Common myeloid progenitor, CD34-positive (primary cell): ENCODE results near the gene UBE3C.

ENCODE experiments used
- CTCF ChIA-PET: fragments of 350-600 bp; sonication (Branson Sonifier 250); formaldehyde crosslinking; loops from one replicate; lab custom pipeline; 2021; ENCODE audit warnings: antibody characterized with exemption; lab: Charles Lee
- POLR2A ChIA-PET: fragments of 350-600 bp; sonication (Branson Sonifier 250); formaldehyde crosslinking; loops from one replicate; lab custom pipeline; 2021; ENCODE audit warnings: antibody characterized with exemption; lab: Charles Lee
- DNase-seq, 3 donors: peaks; one replicate each; pipeline versions ENCODE4 v3.0.0 to v3.0.0-alpha.2; 2013
- H3K27ac ChIP-seq, 2 experiments: 1 replicate in 1 of 2; 2 replicates in 1 of 2; pipeline ENCODE4 v1.7.0; 2013; ENCODE audit warnings: inconsistent platforms in 2 of 2, low read length in 2 of 2, mild to moderate bottlenecking in 2 of 2, low read depth in 1 of 2, moderate library complexity in 1 of 2; ENCODE audit not compliant: severe bottlenecking in 2 of 2, insufficient read depth in 1 of 2, poor library complexity in 1 of 2
- H3K27me3 ChIP-seq, 5 experiments: replicated peaks in 2 of 5; 1 replicate in 3 of 5; 2 replicates in 2 of 5; pipeline versions ENCODE4 v1.6.1 to v1.7.0; 2013; ENCODE audit warnings: low read length in 4 of 5, mild to moderate bottlenecking in 2 of 5, moderate library complexity in 2 of 5, inconsistent platforms in 1 of 5; ENCODE audit not compliant: insufficient read depth in 5 of 5, control insufficient read depth in 4 of 5
- H3K36me3 ChIP-seq, 4 experiments: 1 replicate in 2 of 4; 2 replicates in 2 of 4; pipeline versions ENCODE4 v1.6.1 to v1.7.0; 2013; ENCODE audit warnings: low read length in 3 of 4, control low read depth in 1 of 4, mild to moderate bottlenecking in 1 of 4; ENCODE audit not compliant: control insufficient read depth in 4 of 4, insufficient read depth in 4 of 4
- H3K4me1 ChIP-seq, 4 experiments: 1 replicate in 3 of 4; 2 replicates in 1 of 4; pipeline versions ENCODE4 v1.6.1 to v1.7.1; 2013; ENCODE audit warnings: low read length in 3 of 4, mild to moderate bottlenecking in 3 of 4, control low read depth in 1 of 4, inconsistent platforms in 1 of 4, moderate library complexity in 1 of 4; ENCODE audit not compliant: control insufficient read depth in 4 of 4, insufficient read depth in 4 of 4; ENCODE audit errors: control extremely low read depth in 1 of 4
- H3K4me3 ChIP-seq, 7 experiments: 1 replicate in 4 of 7; 2 replicates in 3 of 7; pipeline versions ENCODE4 v1.5.1 to v1.7.0; 2013; ENCODE audit warnings: mild to moderate bottlenecking in 7 of 7, low read length in 6 of 7, moderate library complexity in 6 of 7, inconsistent platforms in 2 of 7, low read depth in 2 of 7, control low read depth in 1 of 7; ENCODE audit not compliant: insufficient read depth in 4 of 7, control insufficient read depth in 1 of 7; ENCODE audit errors: extremely low read depth in 1 of 7
- H3K9me3 ChIP-seq, 5 experiments: 1 replicate in 4 of 5; 2 replicates in 1 of 5; pipeline versions ENCODE4 v1.6.1 to v1.7.1; 2013; ENCODE audit warnings: low read length in 4 of 5, mild to moderate bottlenecking in 2 of 5, inconsistent platforms in 1 of 5, low read depth in 1 of 5, moderate library complexity in 1 of 5; ENCODE audit not compliant: control insufficient read depth in 4 of 5, insufficient read depth in 2 of 5; ENCODE audit errors: control extremely low read depth in 1 of 5
- WGBS: methylation state at CpG from one replicate; pipeline ENCODE4 v1.1.5; 2013; ENCODE audit not compliant: insufficient coverage; 5-methylcytosine and 5-hydroxymethylcytosine counted together

Gene UBE3C

GRCh38 chr7:157222687-157223086 lies 84.0 kb downstream of the UBE3C start:
- Histone ChIP-seq H3K4me1 (no peaks in the 10 kb centered on the region), H3K27me3 (no peaks in the 10 kb centered on the region), H3K9me3 (no peaks in the 10 kb centered on the region), H3K27ac (no peak overlapping the region), H3K36me3 (peaks cover 11 to 58% (median 47%) of the 10 kb centered on the region in 4 experiments), H3K4me3 (no peak overlapping the region)
- ChIA-PET POLR2A (no interaction called here), CTCF (interaction anchor here (1.2 kb wide), 1 partner anchor 11 kb away, joined by 3 read pairs; no protein-coding TSS in a partner anchor)
- DNase-seq, result no peak
- WGBS, result 100% methylated on average over 10 of the region's 10 CpGs

GRCh38 chr7:157224627-157225026 lies 85.9 kb downstream of the UBE3C start:
- Histone ChIP-seq H3K27me3 (no peaks in the 10 kb centered on the region), H3K4me1 (no peaks in the 10 kb centered on the region), H3K9me3 (no peaks in the 10 kb centered on the region), H3K4me3 (no peak overlapping the region), H3K27ac (no peak overlapping the region), H3K36me3 (peaks cover 6 to 52% (median 40%) of the 10 kb centered on the region in 4 experiments)
- CTCF ChIA-PET, result interaction anchor here (0.6 to 2.9 kb wide), 12 partner anchors 9 to 430 kb away, joined by 3 to 15 read pairs (median 4); no protein-coding TSS in a partner anchor
- POLR2A ChIA-PET, result interaction anchor here (0.6 kb wide), 1 partner anchor 49 kb away, joined by 4 read pairs; no protein-coding TSS in a partner anchor
- DNase-seq, result peak; percentile 43 to 81 (median 65)
- WGBS, result 53% methylated on average over 3 of the region's 4 CpGs

- DNase-seq, result peak; percentile 22 to 57 (median 56)
- ChIA-PET CTCF (interaction anchor here (0.6 to 2.2 kb wide), 7 partner anchors 8 to 122 kb away, joined by 3 to 7 read pairs (median 4); no protein-coding TSS in a partner anchor), POLR2A (no interaction called here)
- H3K36me3 ChIP-seq, result peaks cover 8 to 54% (median 42%) of the 10 kb centered on the region in 4 experiments
- no peaks in the 10 kb centered on the region for H3K4me1 ChIP-seq
- no peaks in the 10 kb centered on the region for H3K27me3 ChIP-seq
- H3K9me3 ChIP-seq, result no peaks in the 10 kb centered on the region
- 98% methylated on average over 7 of the region's 8 CpGs for WGBS
- H3K27ac ChIP-seq, result no peak overlapping the region
- no peak overlapping the region for H3K4me3 ChIP-seq
Observed at GRCh38 chr7:157228864-157229422, 90.2 kb downstream of the UBE3C start.

GRCh38 chr7:157233677-157234076 lies 95.0 kb downstream of the UBE3C start:
- no peak overlapping the region for H3K4me3 ChIP-seq
- no peak for DNase-seq
- peaks cover 15 to 44% (median 31%) of the 10 kb centered on the region in 4 experiments for H3K36me3 ChIP-seq
- no peaks in the 10 kb centered on the region for H3K4me1 ChIP-seq
- WGBS, result no CpG with 5 or more reads among the region's 2 CpGs
- no peaks in the 10 kb centered on the region for H3K9me3 ChIP-seq
- POLR2A ChIA-PET, result no interaction called here
- no peak overlapping the region for H3K27ac ChIP-seq
- CTCF ChIA-PET, result interaction anchor here (0.6 kb wide), 1 partner anchor 22 kb away, joined by 3 read pairs; no protein-coding TSS in a partner anchor
- H3K27me3 ChIP-seq, result no peaks in the 10 kb centered on the region

- Histone ChIP-seq H3K27me3 (no peaks in the 10 kb centered on the region), H3K27ac (no peak overlapping the region), H3K9me3 (no peaks in the 10 kb centered on the region), H3K36me3 (peaks cover 15 to 48% (median 31%) of the 10 kb centered on the region in 4 experiments), H3K4me3 (no peak overlapping the region), H3K4me1 (no peaks in the 10 kb centered on the region)
- ChIA-PET POLR2A (no interaction called here), CTCF (interaction anchor here (0.6 to 1.6 kb wide), 3 partner anchors 14 to 141 kb away, joined by 3 to 4 read pairs (median 3); no protein-coding TSS in a partner anchor)
- DNase-seq, result no peak
- 97% methylated on average over 4 of the region's 5 CpGs for WGBS
Observed at GRCh38 chr7:157234271-157234670, 95.5 kb downstream of the UBE3C start.

- no peak overlapping the region for H3K27ac ChIP-seq
- 100% methylated on average over 1 of the region's 2 CpGs for WGBS
- H3K9me3 ChIP-seq, result no peaks in the 10 kb centered on the region
- DNase-seq, result no peak
- no peak overlapping the region for H3K4me3 ChIP-seq
- no peaks in the 10 kb centered on the region for H3K4me1 ChIP-seq
- POLR2A ChIA-PET, result no interaction called here
- no peaks in the 10 kb centered on the region for H3K27me3 ChIP-seq
- CTCF ChIA-PET, result interaction anchor here (1.6 kb wide), 2 partner anchors 13 to 140 kb away, joined by 3 to 4 read pairs; no protein-coding TSS in a partner anchor
- H3K36me3 ChIP-seq, result peaks cover 15 to 51% (median 34%) of the 10 kb centered on the region in 4 experiments
Observed at GRCh38 chr7:157235357-157236333, 96.9 kb downstream of the UBE3C start.
